ENCODE data around the gene FHL2.

The FHL2 gene

DNA sequence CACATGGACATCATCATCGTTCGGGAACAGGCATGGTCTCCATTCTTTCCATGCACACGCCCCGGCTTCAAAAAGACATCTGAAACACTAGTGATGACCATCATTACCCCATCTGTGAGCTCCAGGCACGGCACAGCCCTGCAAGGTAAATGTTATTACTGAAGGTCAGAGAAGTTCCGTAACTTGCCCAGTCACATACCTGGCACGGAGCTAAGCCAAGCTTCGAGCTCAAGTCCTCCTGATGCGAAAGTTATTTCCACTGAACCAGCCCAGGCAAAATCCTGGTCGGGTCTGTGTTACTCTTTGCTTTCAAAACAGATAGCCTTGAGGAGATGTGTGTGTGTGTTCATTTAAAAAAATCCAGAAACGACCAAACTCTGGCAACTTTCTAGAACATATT is 22.8 kb downstream of the FHL2 start:
- Histone ChIP-seq H4K20me1 (ENCODE audit: low read depth, low read length) (no peaks in the 10 kb centered on the region), H3K79me2 (ENCODE audit: insufficient read depth, low read length) (no peaks in the 10 kb centered on the region), H3K9ac (ENCODE audit: low read length) (no peak overlapping the region), H3K27me3 (ENCODE audit: low read length) (no peaks in the 10 kb centered on the region), H3K4me2 (ENCODE audit: low read depth, low read length, poor library complexity, severe bottlenecking) (no peak overlapping the region), H3K9me2 (replicated peaks; ENCODE audit: insufficient read depth, low read length) (no peaks in the 10 kb centered on the region), H2AFZ (ENCODE audit: low read depth, low read length, severe bottlenecking) (no peak overlapping the region), H3K27ac (ENCODE audit: low read depth, low read length) (no peak overlapping the region), H3F3A (ENCODE audit: insufficient read depth) (no peaks in the 10 kb centered on the region), H3K4me3 (ENCODE audit: insufficient read depth, low read length, poor library complexity, severe bottlenecking) (no peak overlapping the region), H3K9me3 (ENCODE audit: insufficient read depth, low read length) (no peaks in the 10 kb centered on the region), H3K36me3 (ENCODE audit: low read length) (no peaks in the 10 kb centered on the region)
- TF ChIP-seq, protein P1, sequence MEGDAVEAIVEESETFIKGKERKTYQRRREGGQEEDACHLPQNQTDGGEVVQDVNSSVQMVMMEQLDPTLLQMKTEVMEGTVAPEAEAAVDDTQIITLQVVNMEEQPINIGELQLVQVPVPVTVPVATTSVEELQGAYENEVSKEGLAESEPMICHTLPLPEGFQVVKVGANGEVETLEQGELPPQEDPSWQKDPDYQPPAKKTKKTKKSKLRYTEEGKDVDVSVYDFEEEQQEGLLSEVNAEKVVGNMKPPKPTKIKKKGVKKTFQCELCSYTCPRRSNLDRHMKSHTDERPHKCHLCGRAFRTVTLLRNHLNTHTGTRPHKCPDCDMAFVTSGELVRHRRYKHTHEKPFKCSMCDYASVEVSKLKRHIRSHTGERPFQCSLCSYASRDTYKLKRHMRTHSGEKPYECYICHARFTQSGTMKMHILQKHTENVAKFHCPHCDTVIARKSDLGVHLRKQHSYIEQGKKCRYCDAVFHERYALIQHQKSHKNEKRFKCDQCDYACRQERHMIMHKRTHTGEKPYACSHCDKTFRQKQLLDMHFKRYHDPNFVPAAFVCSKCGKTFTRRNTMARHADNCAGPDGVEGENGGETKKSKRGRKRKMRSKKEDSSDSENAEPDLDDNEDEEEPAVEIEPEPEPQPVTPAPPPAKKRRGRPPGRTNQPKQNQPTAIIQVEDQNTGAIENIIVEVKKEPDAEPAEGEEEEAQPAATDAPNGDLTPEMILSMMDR (IDR thresholded peaks at IDR 0.05; ENCODE audit: insufficient read depth, low read length, poor library complexity, severe bottlenecking), result no peak
- TF ChIP-seq EZH2phosphoT487 (conservative IDR thresholded peaks at IDR 0.05; ENCODE audit: low read length), result no peak

DNA sequence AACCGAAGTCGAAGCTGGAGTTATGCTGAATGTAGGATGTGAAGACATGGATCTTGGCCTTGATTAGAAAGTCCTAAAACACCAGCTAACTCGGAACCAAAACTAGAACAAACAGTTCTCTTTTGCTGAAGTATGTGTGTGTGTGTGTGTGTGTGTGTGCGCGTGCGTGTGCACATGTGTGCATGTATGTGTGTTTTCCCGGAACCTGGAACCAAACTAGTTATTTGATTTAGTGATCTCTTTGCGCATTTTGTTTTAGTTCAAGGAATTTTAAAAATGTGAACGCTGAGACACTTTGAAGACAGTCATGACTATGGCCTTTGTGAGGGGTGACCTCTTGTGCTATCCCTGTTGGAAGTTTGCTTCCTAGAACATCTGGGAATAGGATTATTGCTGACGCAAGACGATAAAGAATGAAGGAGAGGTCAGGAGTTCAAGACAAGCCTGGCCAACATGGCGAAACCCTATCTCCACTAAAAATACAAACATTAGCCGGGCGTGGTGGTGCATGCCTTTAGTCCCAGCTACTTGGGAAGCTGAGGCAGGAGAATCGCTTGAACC is 23.8 kb downstream of the FHL2 start:
- Histone ChIP-seq H3F3A (ENCODE audit: insufficient read depth) (no peaks in the 10 kb centered on the region), H4K20me1 (ENCODE audit: low read depth, low read length) (no peaks in the 10 kb centered on the region), H3K27ac (ENCODE audit: low read depth, low read length) (no peak overlapping the region), H3K4me2 (ENCODE audit: low read depth, low read length, poor library complexity, severe bottlenecking) (no peak overlapping the region), H3K36me3 (ENCODE audit: low read length) (no peaks in the 10 kb centered on the region), H3K27me3 (ENCODE audit: low read length) (no peaks in the 10 kb centered on the region), H2AFZ (ENCODE audit: low read depth, low read length, severe bottlenecking) (no peak overlapping the region), H3K9me3 (ENCODE audit: insufficient read depth, low read length) (no peaks in the 10 kb centered on the region), H3K9me2 (replicated peaks; ENCODE audit: insufficient read depth, low read length) (no peaks in the 10 kb centered on the region), H3K9ac (ENCODE audit: low read length) (no peak overlapping the region), H3K4me3 (ENCODE audit: insufficient read depth, low read length, poor library complexity, severe bottlenecking) (no peak overlapping the region), H3K79me2 (ENCODE audit: insufficient read depth, low read length) (no peaks in the 10 kb centered on the region)
- TF ChIP-seq, protein P1 (IDR thresholded peaks at IDR 0.05; ENCODE audit: insufficient read depth, low read length, poor library complexity, severe bottlenecking), result no peak
- no peak for TF ChIP-seq EZH2phosphoT487 (conservative IDR thresholded peaks at IDR 0.05; ENCODE audit: low read length)

DNA sequence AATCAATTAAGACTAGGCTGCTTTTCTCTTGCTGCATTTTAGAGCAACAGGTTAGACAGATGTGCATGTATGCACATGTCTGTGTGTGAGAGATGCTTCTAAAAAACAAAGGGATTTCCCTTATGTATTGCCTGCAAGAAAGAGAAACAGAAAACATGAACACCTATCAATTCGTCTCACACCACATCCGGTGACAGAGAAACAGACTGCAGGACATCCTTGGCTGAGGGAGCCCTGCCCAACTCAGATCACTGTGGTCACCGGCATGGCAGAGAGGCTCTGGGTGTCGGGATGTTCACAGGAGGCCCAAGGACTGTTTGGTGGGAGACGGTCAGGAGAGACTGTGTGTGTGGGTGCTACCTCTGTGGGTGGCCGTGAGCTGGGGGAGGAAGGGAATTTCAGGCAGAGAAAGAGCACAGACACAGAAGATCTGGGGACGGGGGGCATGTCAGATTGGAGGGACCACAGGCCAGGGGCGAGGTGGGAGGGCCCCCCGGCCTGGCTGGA is 24.9 kb downstream of the FHL2 start:
- Histone ChIP-seq H3K9me3 (ENCODE audit: insufficient read depth, low read length) (no peaks in the 10 kb centered on the region), H3K27me3 (ENCODE audit: low read length) (no peaks in the 10 kb centered on the region), H3F3A (ENCODE audit: insufficient read depth) (no peaks in the 10 kb centered on the region), H3K4me3 (ENCODE audit: insufficient read depth, low read length, poor library complexity, severe bottlenecking) (no peak overlapping the region), H3K79me2 (ENCODE audit: insufficient read depth, low read length) (no peaks in the 10 kb centered on the region), H3K9ac (ENCODE audit: low read length) (no peak overlapping the region), H3K9me2 (replicated peaks; ENCODE audit: insufficient read depth, low read length) (no peaks in the 10 kb centered on the region), H2AFZ (ENCODE audit: low read depth, low read length, severe bottlenecking) (no peak overlapping the region), H3K4me2 (ENCODE audit: low read depth, low read length, poor library complexity, severe bottlenecking) (no peak overlapping the region), H4K20me1 (ENCODE audit: low read depth, low read length) (no peaks in the 10 kb centered on the region), H3K36me3 (ENCODE audit: low read length) (no peaks in the 10 kb centered on the region), H3K27ac (ENCODE audit: low read depth, low read length) (no peak overlapping the region)
- TF ChIP-seq EZH2phosphoT487 (conservative IDR thresholded peaks at IDR 0.05; ENCODE audit: low read length), result no peak
- TF ChIP-seq, protein P1 (IDR thresholded peaks at IDR 0.05; ENCODE audit: insufficient read depth, low read length, poor library complexity, severe bottlenecking), result no peak

Data from SU-DHL-6 (cell line).